Measurements from ENCODE around the gene YJEFN3.

The YJEFN3 gene

DNA sequence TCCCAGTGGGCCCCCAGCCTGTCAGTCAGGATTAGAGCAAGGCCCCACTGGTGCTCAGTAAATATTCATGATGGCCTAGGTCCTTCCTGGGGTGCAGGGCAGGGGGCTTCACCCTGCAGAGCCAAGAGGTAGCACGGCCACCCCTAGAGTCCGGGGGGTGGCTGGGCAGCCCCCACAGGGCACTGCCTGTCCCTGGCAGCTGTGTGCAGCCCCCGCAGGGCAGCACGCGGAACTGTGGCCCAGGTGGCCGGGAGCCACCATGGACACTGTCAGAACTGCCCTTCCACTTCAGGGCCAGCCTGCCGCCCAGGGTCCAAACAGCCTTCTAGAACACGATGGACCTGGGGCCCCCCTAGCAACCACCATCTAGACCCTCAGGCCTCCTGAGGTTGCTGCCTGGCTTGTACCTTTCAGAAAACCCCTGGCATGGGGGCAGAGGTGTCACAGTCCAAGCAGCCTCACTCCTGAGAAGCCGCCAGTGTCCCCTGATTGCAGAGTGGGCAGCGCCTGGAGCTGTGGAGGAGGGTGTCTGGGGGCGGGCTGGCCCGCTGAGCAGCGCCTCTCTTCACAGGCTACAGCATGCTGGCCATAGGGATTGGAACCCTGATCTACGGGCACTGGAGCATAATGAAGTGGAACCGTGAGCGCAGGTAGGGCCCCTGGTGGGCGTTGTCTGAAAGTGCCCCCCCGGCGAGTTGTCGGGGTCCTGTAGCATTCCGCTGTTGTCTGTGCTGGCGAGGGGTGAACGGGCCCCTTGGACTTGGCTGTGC lies 2.9 kb upstream of the YJEFN3 start:
- Histone ChIP-seq H3K9me3 (ENCODE audit: control insufficient read depth, low read length) (no peaks in the 10 kb centered on the region), H3K27me3 (ENCODE audit: control insufficient read depth, insufficient read depth, low read length, poor library complexity, severe bottlenecking) (no peaks in the 10 kb centered on the region), H3K4me3 (ENCODE audit: insufficient read depth, low read depth, low read length) (no peak overlapping the region), H3K27ac (ENCODE audit: insufficient read depth, low read depth, low read length, poor library complexity, severe bottlenecking) (no peak overlapping the region), H3K36me3 (ENCODE audit: control insufficient read depth, insufficient read depth, low read length) (peaks cover 15% of the 10 kb centered on the region), H3K4me1 (ENCODE audit: control insufficient read depth, insufficient read depth, low read length) (peaks cover 21% of the 10 kb centered on the region)
- WGBS, 2 experiments, result 89 to 91% methylated on average over 23 of the region's 23 CpGs

GRCh38 chr19:19526581-19527370 lies 1.9 kb upstream of the YJEFN3 start:
- Histone ChIP-seq H3K4me3 (ENCODE audit: insufficient read depth, low read depth, low read length) (no peak overlapping the region), H3K9me3 (ENCODE audit: control insufficient read depth, low read length) (no peaks in the 10 kb centered on the region), H3K27me3 (ENCODE audit: control insufficient read depth, insufficient read depth, low read length, poor library complexity, severe bottlenecking) (no peaks in the 10 kb centered on the region), H3K36me3 (ENCODE audit: control insufficient read depth, insufficient read depth, low read length) (peaks cover 15% of the 10 kb centered on the region), H3K4me1 (ENCODE audit: control insufficient read depth, insufficient read depth, low read length) (peaks cover 21% of the 10 kb centered on the region), H3K27ac (ENCODE audit: insufficient read depth, low read depth, low read length, poor library complexity, severe bottlenecking) (no peak overlapping the region)
- 92 to 93% methylated on average over 27 to 28 of the region's 28 CpGs for WGBS, 2 experiments

- H3K4me3 ChIP-seq (ENCODE audit: insufficient read depth, low read depth, low read length), result no peak overlapping the region
- peaks cover 15% of the 10 kb centered on the region for H3K36me3 ChIP-seq (ENCODE audit: control insufficient read depth, insufficient read depth, low read length)
- no peak overlapping the region for H3K27ac ChIP-seq (ENCODE audit: insufficient read depth, low read depth, low read length, poor library complexity, severe bottlenecking)
- no peaks in the 10 kb centered on the region for H3K27me3 ChIP-seq (ENCODE audit: control insufficient read depth, insufficient read depth, low read length, poor library complexity, severe bottlenecking)
- peaks cover 21% of the 10 kb centered on the region for H3K4me1 ChIP-seq (ENCODE audit: control insufficient read depth, insufficient read depth, low read length)
- WGBS, 2 experiments, result 94 to 96% methylated on average over 9 of the region's 9 CpGs
- H3K9me3 ChIP-seq (ENCODE audit: control insufficient read depth, low read length), result no peaks in the 10 kb centered on the region
These were observed 1.4 kb upstream of the YJEFN3 start for GRCh38 chr19:19527371-19527656.

DNA sequence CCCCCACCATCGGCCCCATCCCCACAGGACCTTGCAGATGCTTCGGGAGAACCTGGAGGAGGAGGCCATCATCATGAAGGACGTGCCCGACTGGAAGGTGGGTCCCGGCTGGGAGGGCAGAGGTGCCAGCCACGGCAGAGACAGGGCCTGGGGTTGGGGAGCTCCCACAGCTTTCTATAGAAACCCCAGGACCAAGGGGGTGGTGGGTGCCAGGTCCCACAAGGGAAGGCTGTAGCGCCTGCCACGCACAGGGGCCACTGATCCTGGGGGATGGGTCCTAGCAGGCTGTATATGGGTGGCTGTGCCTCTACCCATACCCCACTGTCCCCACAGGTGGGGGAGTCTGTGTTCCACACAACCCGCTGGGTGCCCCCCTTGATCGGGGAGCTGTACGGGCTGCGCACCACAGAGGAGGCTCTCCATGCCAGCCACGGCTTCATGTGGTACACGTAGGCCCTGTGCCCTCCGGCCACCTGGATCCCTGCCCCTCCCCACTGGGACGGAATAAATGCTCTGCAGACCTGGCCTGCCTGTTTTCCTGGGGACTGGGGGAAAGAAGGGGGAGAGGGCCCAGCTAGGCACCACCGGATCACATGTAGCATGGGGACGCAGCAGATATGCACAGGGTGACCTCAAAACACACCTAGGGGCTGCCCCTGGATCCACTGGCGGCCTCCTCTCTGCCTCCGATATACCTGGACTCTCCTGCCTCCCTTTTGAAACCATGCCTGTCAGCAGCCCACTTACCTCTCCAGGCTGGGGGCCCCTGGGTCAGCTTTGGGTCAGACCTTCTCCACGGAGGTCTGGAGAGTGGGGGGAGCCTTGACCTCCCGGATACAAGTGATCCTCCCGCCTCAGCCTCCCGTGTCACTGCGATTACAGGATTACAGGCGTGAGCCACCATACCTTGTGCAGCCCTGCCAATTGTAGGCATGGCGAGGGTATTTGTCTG lies 761 bp upstream of the YJEFN3 start:
- 94 to 96% methylated on average over 27 of the region's 27 CpGs for WGBS, 2 experiments
- H3K27me3 ChIP-seq (ENCODE audit: control insufficient read depth, insufficient read depth, low read length, poor library complexity, severe bottlenecking), result no peaks in the 10 kb centered on the region
- no peak overlapping the region for H3K27ac ChIP-seq (ENCODE audit: insufficient read depth, low read depth, low read length, poor library complexity, severe bottlenecking)
- peaks cover 15% of the 10 kb centered on the region for H3K36me3 ChIP-seq (ENCODE audit: control insufficient read depth, insufficient read depth, low read length)
- no peak overlapping the region for H3K4me3 ChIP-seq (ENCODE audit: insufficient read depth, low read depth, low read length)
- no peaks in the 10 kb centered on the region for H3K9me3 ChIP-seq (ENCODE audit: control insufficient read depth, low read length)
- H3K4me1 ChIP-seq (ENCODE audit: control insufficient read depth, insufficient read depth, low read length), result peaks cover 21% of the 10 kb centered on the region

- Histone ChIP-seq H3K36me3 (ENCODE audit: control insufficient read depth, insufficient read depth, low read length) (peaks cover 15% of the 10 kb centered on the region), H3K4me1 (ENCODE audit: control insufficient read depth, insufficient read depth, low read length) (peaks cover 22% of the 10 kb centered on the region), H3K27ac (ENCODE audit: insufficient read depth, low read depth, low read length, poor library complexity, severe bottlenecking) (no peak overlapping the region), H3K4me3 (ENCODE audit: insufficient read depth, low read depth, low read length) (no peak overlapping the region), H3K9me3 (ENCODE audit: control insufficient read depth, low read length) (no peaks in the 10 kb centered on the region), H3K27me3 (ENCODE audit: control insufficient read depth, insufficient read depth, low read length, poor library complexity, severe bottlenecking) (no peaks in the 10 kb centered on the region)
- whole genome bisulfite sequencing, 2 experiments, result 88 to 90% methylated on average over 11 of the region's 11 CpGs
These were observed 1.2 kb downstream of the YJEFN3 start for GRCh38 chr19:19529783-19530422.

DNA sequence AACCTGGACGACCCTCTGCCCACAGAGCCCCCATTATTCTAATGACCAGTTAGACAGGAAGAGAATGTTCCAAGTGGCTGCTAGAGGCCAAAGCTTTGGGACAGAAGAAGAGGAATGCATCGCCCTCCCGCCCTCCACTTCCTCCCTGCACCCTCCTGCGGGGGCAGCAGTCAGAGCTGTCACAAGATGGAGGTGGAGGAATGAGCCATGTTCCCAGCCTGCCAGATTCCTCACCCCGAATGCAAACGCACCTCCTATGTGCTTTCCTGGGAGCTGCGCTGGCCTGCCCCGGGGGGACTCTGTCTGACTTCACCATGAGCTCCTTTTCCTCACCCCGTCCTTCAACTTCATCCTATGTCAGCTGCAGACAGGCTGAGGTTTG lies 1.7 kb downstream of the YJEFN3 start:
- H3K4me1 ChIP-seq (ENCODE audit: control insufficient read depth, insufficient read depth, low read length), result peaks cover 17% of the 10 kb centered on the region
- H3K36me3 ChIP-seq (ENCODE audit: control insufficient read depth, insufficient read depth, low read length), result peaks cover 15% of the 10 kb centered on the region
- 72 to 74% methylated on average over 8 to 9 of the region's 9 CpGs for WGBS, 2 experiments
- no peaks in the 10 kb centered on the region for H3K27me3 ChIP-seq (ENCODE audit: control insufficient read depth, insufficient read depth, low read length, poor library complexity, severe bottlenecking)
- H3K9me3 ChIP-seq (ENCODE audit: control insufficient read depth, low read length), result no peaks in the 10 kb centered on the region
- no peak overlapping the region for H3K4me3 ChIP-seq (ENCODE audit: insufficient read depth, low read depth, low read length)
- no peak overlapping the region for H3K27ac ChIP-seq (ENCODE audit: insufficient read depth, low read depth, low read length, poor library complexity, severe bottlenecking)

DNA sequence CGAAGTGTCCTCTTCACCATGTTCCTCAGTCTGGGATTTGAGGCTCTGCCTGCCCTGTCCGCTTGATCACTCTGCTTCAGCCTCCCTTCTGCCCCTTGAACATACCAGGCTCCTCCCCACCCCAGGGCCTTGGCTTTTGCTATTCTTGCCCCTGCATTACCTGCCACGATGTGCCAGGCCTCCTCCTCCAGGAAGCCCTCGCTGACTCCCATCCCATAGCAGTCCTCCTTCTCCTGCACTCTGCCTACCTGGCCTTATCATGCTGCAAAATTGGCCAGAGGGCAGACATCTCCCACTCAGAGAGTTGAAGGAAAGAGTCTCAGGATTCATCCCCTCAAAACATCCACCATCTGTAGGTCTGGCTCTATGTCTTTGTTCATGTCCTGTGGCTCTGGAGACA lies 2.2 kb downstream of the YJEFN3 start:
- Histone ChIP-seq H3K4me3 (ENCODE audit: insufficient read depth, low read depth, low read length) (no peak overlapping the region), H3K27ac (ENCODE audit: insufficient read depth, low read depth, low read length, poor library complexity, severe bottlenecking) (no peak overlapping the region)

DNA sequence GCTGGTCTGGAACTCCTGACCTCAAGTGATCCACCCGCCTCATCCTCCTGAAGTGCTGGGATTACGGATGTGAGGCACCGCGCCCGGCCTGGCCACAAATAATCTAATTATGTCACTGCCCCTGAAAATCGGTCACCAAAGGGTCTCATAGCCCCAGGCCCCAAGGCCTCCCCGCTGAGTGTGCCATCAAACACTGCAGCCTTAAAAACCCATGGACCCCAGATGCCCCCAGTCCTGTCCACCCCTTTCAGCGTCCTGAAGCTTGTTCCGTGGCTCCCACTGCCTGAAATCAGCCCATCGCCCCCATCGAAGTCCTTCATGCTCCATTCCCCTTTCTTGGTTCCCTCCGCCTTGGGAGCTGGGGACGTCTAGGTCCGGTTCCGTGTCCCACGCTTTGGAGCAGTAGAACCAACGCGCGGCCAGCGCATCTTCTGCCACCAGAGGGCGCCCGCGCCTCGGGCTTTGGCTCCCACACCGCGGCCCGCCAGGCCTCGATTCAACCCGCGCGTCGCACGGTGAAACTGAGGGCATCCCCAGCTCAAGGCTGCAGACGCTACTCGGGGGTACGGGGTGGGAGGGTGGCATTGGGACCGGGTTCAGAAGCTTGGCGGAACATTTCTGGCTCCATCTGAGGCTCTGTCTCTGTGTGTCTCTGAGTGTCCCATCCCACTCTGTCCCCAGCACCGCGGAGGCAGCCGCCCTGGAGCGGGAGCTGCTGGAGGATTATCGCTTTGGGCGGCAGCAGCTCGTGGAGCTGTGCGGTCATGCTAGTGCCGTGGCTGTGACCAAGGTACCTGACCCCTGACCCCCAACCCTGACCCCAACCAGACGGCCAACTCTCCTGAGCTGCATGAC lies 3.5 kb downstream of the YJEFN3 start:
- Histone ChIP-seq H3K36me3 (ENCODE audit: control insufficient read depth, insufficient read depth, low read length) (peaks cover 15% of the 10 kb centered on the region), H3K27me3 (ENCODE audit: control insufficient read depth, insufficient read depth, low read length, poor library complexity, severe bottlenecking) (peaks cover 1% of the 10 kb centered on the region), H3K9me3 (ENCODE audit: control insufficient read depth, low read length) (no peaks in the 10 kb centered on the region), H3K4me3 (ENCODE audit: insufficient read depth, low read depth, low read length) (no peak overlapping the region), H3K4me1 (ENCODE audit: control insufficient read depth, insufficient read depth, low read length) (peaks cover 5% of the 10 kb centered on the region), H3K27ac (ENCODE audit: insufficient read depth, low read depth, low read length, poor library complexity, severe bottlenecking) (no peak overlapping the region)
- 39 to 41% methylated on average over 48 of the region's 48 CpGs for WGBS, 2 experiments

More for the DNA sequence above, 2.2 kb downstream of the YJEFN3 start:
- H3K4me1 ChIP-seq (ENCODE audit: control insufficient read depth, insufficient read depth, low read length), result peaks cover 12% of the 10 kb centered on the region
- no peaks in the 10 kb centered on the region for H3K9me3 ChIP-seq (ENCODE audit: control insufficient read depth, low read length)
- no peaks in the 10 kb centered on the region for H3K27me3 ChIP-seq (ENCODE audit: control insufficient read depth, insufficient read depth, low read length, poor library complexity, severe bottlenecking)
- H3K36me3 ChIP-seq (ENCODE audit: control insufficient read depth, insufficient read depth, low read length), result peaks cover 15% of the 10 kb centered on the region
- 91 to 93% methylated on average over 4 of the region's 4 CpGs for WGBS, 2 experiments
